ENCODE measurements around the gene OR5P2. TPM values are rescaled to one million over a fixed set of nuclear protein-coding genes. Genes with fewer than 3 reads are reported as not detected.

The OR5P2 gene
- total RNA-seq, 1 experiment from 2014 or later: 0.37 TPM

DNA sequence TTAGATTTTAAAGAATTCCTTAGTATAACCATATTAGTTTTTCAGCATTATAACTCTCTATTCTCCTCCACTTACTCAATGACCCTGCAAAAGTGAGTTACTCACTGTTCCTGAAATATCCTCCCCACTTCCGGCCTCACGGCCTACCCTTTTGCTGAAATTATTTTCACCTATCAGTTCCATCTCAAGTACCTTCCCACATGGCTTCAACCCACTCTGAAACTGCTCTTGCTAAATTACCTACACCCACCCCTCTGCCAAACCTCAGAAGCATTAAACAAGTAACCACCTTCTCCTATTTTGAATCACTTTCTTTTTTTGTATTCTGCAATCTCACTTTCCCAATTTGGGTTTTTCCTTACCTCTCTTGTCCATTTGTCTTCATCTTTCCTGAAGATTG lies 37.7 kb downstream of the OR5P2 start:
- H3K36me3 ChIP-seq: no peaks in the 10 kb centered on the region
- H3K4me3 ChIP-seq: no peak overlapping the region
- no peaks in the 10 kb centered on the region for H3K4me1 ChIP-seq (replicated peaks)
- H3K9me3 ChIP-seq (replicated peaks): no peaks in the 10 kb centered on the region
- no peak overlapping the region for H3K27ac ChIP-seq
- no peak for DNase-seq (ENCODE audit: low read depth in 1 of 2, low spot score in 2 of 2)
- H3K27me3 ChIP-seq (replicated peaks): no peaks in the 10 kb centered on the region

DNA sequence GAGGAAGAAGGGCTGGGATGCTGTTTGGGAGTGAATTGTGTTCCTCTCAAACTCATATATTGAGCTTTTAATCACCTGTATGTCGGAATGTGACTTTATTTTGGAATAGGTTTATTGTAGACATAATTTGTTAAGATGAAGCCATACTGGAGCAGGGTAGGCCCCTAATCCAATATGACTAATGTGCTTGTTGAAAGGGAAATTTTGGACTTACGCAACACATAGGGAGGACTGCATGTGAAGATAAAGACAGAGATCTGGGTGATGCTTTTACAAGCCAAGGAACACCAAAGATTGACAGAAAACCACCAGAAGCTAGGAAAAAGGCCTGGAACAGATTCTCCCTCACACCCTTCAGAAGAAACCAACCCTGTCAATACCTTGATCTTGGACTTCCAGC lies 47.3 kb downstream of the OR5P2 start:
- H3K27ac ChIP-seq: no peak overlapping the region
- H3K4me3 ChIP-seq: no peak overlapping the region
- no peaks in the 10 kb centered on the region for H3K4me1 ChIP-seq (replicated peaks)
- H3K36me3 ChIP-seq: no peaks in the 10 kb centered on the region
- H3K9me3 ChIP-seq (replicated peaks): no peaks in the 10 kb centered on the region
- DNase-seq (ENCODE audit: low read depth in 1 of 2, low spot score in 2 of 2): no peak
- H3K27me3 ChIP-seq (replicated peaks): no peaks in the 10 kb centered on the region

Other genes starting within 250 kb of the OR5P2 start
- gene CYB5R2, start 123.4 kb downstream of the OR5P2 start, total RNA-seq (2014; rRNA removed; shearing (Covaris generic)): 0.60 and 0.76 TPM in 2 replicates
- 0.47 and 0.63 TPM in 2 replicates for gene OVCH2, start 90.5 kb downstream of the OR5P2 start, total RNA-seq (2014; rRNA removed; shearing (Covaris generic))
- gene OR5P3, start 33.9 kb upstream of the OR5P2 start, total RNA-seq (2014; rRNA removed; shearing (Covaris generic)): 0.61 TPM in 1 of 2 replicates, not detected in the other
- not detected in 2 replicates for gene OR10A6, start 134.3 kb upstream of the OR5P2 start, total RNA-seq (2014; rRNA removed; shearing (Covaris generic))
- not detected in 2 replicates for gene OR10A3, start 144.8 kb upstream of the OR5P2 start, total RNA-seq (2014; rRNA removed; shearing (Covaris generic))
- gene NLRP10, start 168.5 kb upstream of the OR5P2 start, total RNA-seq (2014; rRNA removed; shearing (Covaris generic)): not detected in 2 replicates
- 131 and 201 TPM in 2 replicates for gene EIF3F, start 190.4 kb upstream of the OR5P2 start, total RNA-seq (2014; rRNA removed; shearing (Covaris generic))